DMS 273 (cell line): ENCODE data around the gene NDEL1.

Experiments used
- DNase-seq: peaks from one replicate; lab custom pipeline; 2025; ENCODE audit not compliant: unreplicated experiment; lab: John Stamatoyannopoulos, UW

Gene NDEL1

DNA sequence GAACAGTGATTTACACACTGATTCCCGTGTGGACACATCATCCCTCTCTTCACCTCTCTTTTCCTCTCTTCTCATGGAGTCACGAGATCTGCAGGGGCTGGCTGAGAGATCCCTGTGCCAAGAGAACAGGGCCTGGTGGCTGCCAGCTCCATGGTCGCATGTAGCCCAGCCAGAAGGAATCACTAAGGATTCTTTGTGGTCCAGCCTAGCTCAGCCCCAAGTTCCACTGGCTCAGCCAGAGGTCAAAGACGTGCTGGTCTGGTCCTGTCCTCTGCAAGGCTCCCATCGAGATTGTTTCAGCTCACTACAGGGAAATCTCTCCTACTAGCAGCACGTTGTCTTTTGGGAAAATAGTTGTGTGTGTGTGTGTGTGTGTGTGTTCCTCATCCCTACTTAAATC is 66.4 kb downstream of the NDEL1 start:
- no peak for DNase-seq

DNA sequence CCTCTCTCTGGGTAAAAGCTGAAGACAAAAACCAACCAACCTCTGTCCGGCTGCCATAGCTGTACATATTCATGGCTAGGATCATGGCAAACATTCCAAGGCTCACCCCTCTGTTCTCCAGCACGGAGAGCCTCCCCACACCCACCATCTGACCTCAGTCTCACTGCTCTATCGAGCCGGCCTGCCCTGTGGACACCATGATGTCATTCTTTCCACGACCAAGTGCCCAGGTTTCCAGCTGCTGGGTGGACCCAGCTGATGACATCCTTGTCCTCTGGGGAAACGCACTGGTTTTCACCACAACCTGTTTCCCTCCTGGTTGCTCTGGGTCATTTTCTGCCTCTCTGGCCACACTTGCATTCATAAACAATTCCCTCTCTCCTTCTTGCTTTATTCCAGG is 67.7 kb downstream of the NDEL1 start:
- DNase-seq = no peak

DNA sequence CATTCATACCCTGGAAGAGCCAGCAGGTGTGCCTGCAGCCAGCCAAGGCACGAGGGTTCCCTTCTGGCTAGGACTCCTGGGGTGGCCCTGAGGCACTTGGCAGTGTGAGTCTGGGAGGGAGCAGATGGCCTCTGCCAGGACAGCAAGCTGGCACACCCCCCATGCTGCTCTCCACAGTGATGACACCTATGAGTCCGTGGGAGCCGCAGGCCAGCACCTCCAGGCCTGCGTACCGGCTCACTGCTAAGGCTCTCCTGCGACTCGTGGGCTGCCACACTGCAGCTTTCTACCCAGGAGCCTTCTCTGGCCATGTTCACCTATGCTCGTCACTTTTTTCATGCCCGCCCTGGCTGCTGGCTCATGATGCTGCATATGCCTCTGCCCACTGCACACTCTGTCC is 68.1 kb downstream of the NDEL1 start:
- DNase-seq = peak; percentile 45

DNA sequence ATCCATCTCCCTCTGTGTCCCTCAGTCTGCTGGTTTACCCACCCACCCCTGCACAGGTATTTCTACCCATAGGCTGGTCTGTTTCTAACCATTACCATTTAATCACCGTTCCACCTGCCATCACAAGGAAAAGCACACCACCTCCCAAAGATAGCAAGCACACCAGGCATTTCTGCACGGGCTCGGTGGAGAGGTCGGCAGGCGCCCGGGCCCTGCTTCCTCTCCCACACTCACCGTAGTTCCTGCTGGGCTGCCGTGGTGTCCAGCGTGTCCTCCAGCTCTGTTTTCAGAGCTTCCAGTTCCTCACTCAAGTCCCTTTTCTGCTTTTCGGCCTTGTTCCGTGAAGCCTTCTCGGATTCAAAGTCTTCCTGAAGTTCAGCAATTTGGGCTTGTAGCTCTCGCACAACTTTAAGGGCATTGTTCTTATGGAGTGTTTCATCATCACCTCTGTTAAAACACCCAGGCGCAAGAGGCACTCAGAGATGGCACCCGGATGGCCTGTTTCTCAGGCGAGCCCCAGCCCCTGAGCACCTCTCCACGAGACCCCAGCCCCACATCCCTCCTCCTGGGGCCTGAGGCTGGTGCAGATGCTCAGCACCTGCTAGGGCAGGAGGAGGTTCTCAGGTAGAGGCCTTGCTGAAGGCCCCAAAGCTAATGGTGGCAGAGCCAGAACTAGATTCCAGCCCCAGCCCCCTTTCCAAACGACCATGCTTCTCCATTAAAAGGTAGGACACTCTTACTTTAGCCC is 69.0 kb downstream of the NDEL1 start:
- no peak for DNase-seq

DNA sequence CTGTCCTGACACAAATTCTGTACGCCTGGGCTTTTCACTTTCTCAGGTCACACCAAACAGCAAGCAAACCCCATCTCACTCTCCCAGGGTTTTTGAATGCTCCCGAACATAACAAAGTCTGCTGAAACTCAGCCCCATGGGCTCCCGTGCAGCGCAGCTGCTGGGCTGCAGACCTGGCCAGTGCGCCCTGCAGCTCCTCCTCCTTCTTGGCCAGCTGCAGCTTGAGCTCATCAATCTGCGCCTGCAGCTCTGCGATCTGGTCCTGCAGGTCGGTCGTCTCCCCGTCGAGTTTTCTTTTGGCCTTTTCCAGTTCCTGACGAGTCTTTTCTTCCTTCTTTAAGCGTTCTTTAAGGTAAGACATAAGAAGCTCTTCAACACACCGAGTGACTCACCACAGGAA is 70.5 kb downstream of the NDEL1 start:
- no peak for DNase-seq

DNA sequence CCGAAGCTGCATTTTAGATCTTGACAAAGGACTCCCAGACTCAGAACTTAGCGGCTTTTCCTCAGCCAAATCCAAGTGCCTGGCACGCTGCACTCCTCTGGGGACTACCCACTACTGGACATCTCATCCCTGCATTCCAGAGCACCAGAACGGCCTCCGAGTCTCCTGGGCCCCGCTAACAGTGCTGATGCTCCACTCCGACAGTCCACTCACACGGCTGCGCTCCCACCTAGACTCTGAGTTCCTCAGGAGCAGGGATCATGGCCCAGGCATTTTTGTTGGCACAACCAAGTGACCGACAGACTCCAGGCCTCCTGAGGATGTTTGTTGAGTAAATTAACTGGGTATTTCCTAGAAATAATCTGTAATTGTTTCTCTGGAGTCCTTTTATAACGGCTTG is 79.1 kb downstream of the NDEL1 start:
- DNase-seq = no peak
